Activated CD4-positive, alpha-beta memory T cell treated with anti-CD3 and anti-CD28 coated beads for 36 hours (primary cell): Measurements from ENCODE around the gene RTCB. TPM values are rescaled to one million over a fixed set of nuclear protein-coding genes. Genes with fewer than 3 reads are reported as not detected.
"Not testable (repeated sequence)": the region's sequence is repeated elsewhere in the genome, so short reads cannot be mapped to it uniquely, and the experiment has no call there.

Experiments
- CTCF ChIA-PET: fragments of 350-600 bp; sonication (Branson Sonifier 250); formaldehyde crosslinking; loops from one replicate; lab custom pipeline; 2021; ENCODE audit warnings: antibody characterized with exemption, inconsistent platforms; lab: Charles Lee
- POLR2A ChIA-PET: fragments of 350-600 bp; sonication (Branson Sonifier 250); formaldehyde crosslinking; loops from one replicate; lab custom pipeline; 2021; ENCODE audit warnings: antibody characterized with exemption; lab: Charles Lee
- DNase-seq: peaks from one replicate; pipeline ENCODE4 v3.0.0-alpha.2; 2020
- H3K27ac Mint-ChIP-seq: one replicate; pipeline ENCODE4 v1.8.0; 2021; ENCODE audit warnings: mixed read lengths
- H3K27me3 Mint-ChIP-seq: one replicate; pipeline ENCODE4 v1.8.0; 2021; ENCODE audit warnings: mixed read lengths
- H3K36me3 Mint-ChIP-seq: one replicate; pipeline ENCODE4 v1.8.0; 2021; ENCODE audit warnings: mixed read lengths
- H3K4me1 Mint-ChIP-seq: one replicate; pipeline ENCODE4 v1.8.0; 2021; ENCODE audit warnings: low read depth, mixed read lengths
- H3K4me3 Mint-ChIP-seq: one replicate; pipeline ENCODE4 v1.8.0; 2021; ENCODE audit warnings: mild to moderate bottlenecking, mixed read lengths
- H3K9me3 Mint-ChIP-seq: one replicate; pipeline ENCODE4 v1.8.0; 2021; ENCODE audit warnings: mixed read lengths
- intact Hi-C: fragments of 100-400 bp; cut with micrococcal nuclease; formaldehyde crosslinking; loops from one replicate; pipeline ENCODE4 v1.15.1; 2023
- total RNA-seq, 2 experiments: library from RNA; stranded (reverse); gene quantifications; one replicate each; pipeline ENCODE4 v1.2.3, GENCODE V29; 2021

Gene RTCB
- total RNA-seq, 2 experiments from 2014 or later = 87.0 to 87.7 TPM

- no peak overlapping the region for H3K4me3 Mint-ChIP-seq
- no peak overlapping the region for H3K27ac Mint-ChIP-seq
- intact Hi-C loops = no loop called here
- peaks cover 3% of the 10 kb centered on the region for H3K27me3 Mint-ChIP-seq
- no peaks in the 10 kb centered on the region for H3K36me3 Mint-ChIP-seq
- CTCF ChIA-PET = interaction anchor here (0.8 kb wide), 1 partner anchor 147 kb away, joined by 3 read pairs; no protein-coding TSS in a partner anchor
- POLR2A ChIA-PET = no interaction called here
- peaks cover 4% of the 10 kb centered on the region for H3K9me3 Mint-ChIP-seq
- no peak for DNase-seq
- no peaks in the 10 kb centered on the region for H3K4me1 Mint-ChIP-seq
Measured at GRCh38 chr22:32353840-32354239, 58.2 kb downstream of the RTCB start.

GRCh38 chr22:32353292-32353691 is 58.8 kb downstream of the RTCB start:
- peaks cover 3% of the 10 kb centered on the region for H3K27me3 Mint-ChIP-seq
- POLR2A ChIA-PET = no interaction called here
- H3K4me1 Mint-ChIP-seq = no peaks in the 10 kb centered on the region
- no peak overlapping the region for H3K27ac Mint-ChIP-seq
- H3K9me3 Mint-ChIP-seq = peaks cover 4% of the 10 kb centered on the region
- H3K4me3 Mint-ChIP-seq = no peak overlapping the region
- DNase-seq = no peak
- no peaks in the 10 kb centered on the region for H3K36me3 Mint-ChIP-seq
- CTCF ChIA-PET = no interaction called here
- intact Hi-C loops = no loop called here

- peaks cover 3% of the 10 kb centered on the region for H3K27me3 Mint-ChIP-seq
- H3K4me3 Mint-ChIP-seq = no peak overlapping the region
- H3K4me1 Mint-ChIP-seq = no peaks in the 10 kb centered on the region
- no peaks in the 10 kb centered on the region for H3K36me3 Mint-ChIP-seq
- ChIA-PET POLR2A (no interaction called here), CTCF (no interaction called here)
- intact Hi-C loops = no loop called here
- H3K9me3 Mint-ChIP-seq = peaks cover 4% of the 10 kb centered on the region
- H3K27ac Mint-ChIP-seq = no peak overlapping the region
- no peak for DNase-seq
Measured at GRCh38 chr22:32352681-32353080, 59.4 kb downstream of the RTCB start.

GRCh38 chr22:32351875-32352274 is 60.2 kb downstream of the RTCB start:
- H3K27me3 Mint-ChIP-seq, H3K4me3 Mint-ChIP-seq, intact Hi-C loops, DNase-seq, H3K9me3 Mint-ChIP-seq, POLR2A ChIA-PET, H3K4me1 Mint-ChIP-seq, H3K36me3 Mint-ChIP-seq, H3K27ac Mint-ChIP-seq: not testable (repeated sequence)
- CTCF ChIA-PET = interaction anchor here (1.0 kb wide), 1 partner anchor 15 kb away, joined by 3 read pairs; no protein-coding TSS in a partner anchor

GRCh38 chr22:32348031-32348611 is 63.9 kb downstream of the RTCB start:
- intact Hi-C loops = no loop called here

GRCh38 chr22:32343941-32344340 is 68.1 kb downstream of the RTCB start:
- H3K27ac Mint-ChIP-seq = no peak overlapping the region
- H3K27me3 Mint-ChIP-seq = peaks cover 27% of the 10 kb centered on the region
- no peaks in the 10 kb centered on the region for H3K36me3 Mint-ChIP-seq
- no peak for DNase-seq
- intact Hi-C loops = no loop called here
- ChIA-PET CTCF (no interaction called here), POLR2A (no interaction called here)
- no peaks in the 10 kb centered on the region for H3K4me1 Mint-ChIP-seq
- H3K9me3 Mint-ChIP-seq = peaks cover 3% of the 10 kb centered on the region
- no peak overlapping the region for H3K4me3 Mint-ChIP-seq

More at GRCh38 chr22:32348031-32348611, 63.9 kb downstream of the RTCB start:
- H3K27ac Mint-ChIP-seq = no peak overlapping the region
- no peaks in the 10 kb centered on the region for H3K4me1 Mint-ChIP-seq
- H3K4me3 Mint-ChIP-seq = no peak overlapping the region
- peaks cover 7% of the 10 kb centered on the region for H3K9me3 Mint-ChIP-seq
- ChIA-PET CTCF (interaction anchor here (0.6 kb wide), 1 partner anchor 41 kb away, joined by 3 read pairs; no protein-coding TSS in a partner anchor), POLR2A (no interaction called here)
- DNase-seq = no peak
- no peaks in the 10 kb centered on the region for H3K36me3 Mint-ChIP-seq
- H3K27me3 Mint-ChIP-seq = peaks cover 13% of the 10 kb centered on the region

GRCh38 chr22:32342977-32343376 is 69.1 kb downstream of the RTCB start:
- Mint-ChIP-seq H3K27ac (no peak overlapping the region), H3K36me3 (no peaks in the 10 kb centered on the region), H3K4me3 (no peak overlapping the region), H3K4me1 (no peaks in the 10 kb centered on the region), H3K27me3 (peaks cover 29% of the 10 kb centered on the region), H3K9me3 (peaks cover 3% of the 10 kb centered on the region)
- POLR2A ChIA-PET = no interaction called here
- intact Hi-C loops = no loop called here
- no peak for DNase-seq
- CTCF ChIA-PET = no interaction called here

- Mint-ChIP-seq H3K4me3 (no peak overlapping the region), H3K27ac (no peak overlapping the region), H3K27me3 (peaks cover 30% of the 10 kb centered on the region), H3K4me1 (no peaks in the 10 kb centered on the region), H3K36me3 (no peaks in the 10 kb centered on the region), H3K9me3 (no peaks in the 10 kb centered on the region)
- ChIA-PET POLR2A (no interaction called here), CTCF (no interaction called here)
- intact Hi-C loops = no loop called here
- no peak for DNase-seq
Measured at GRCh38 chr22:32341122-32341740, 70.8 kb downstream of the RTCB start.

GRCh38 chr22:32340411-32340810 is 71.6 kb downstream of the RTCB start:
- no peaks in the 10 kb centered on the region for H3K9me3 Mint-ChIP-seq
- DNase-seq = no peak
- no peaks in the 10 kb centered on the region for H3K4me1 Mint-ChIP-seq
- peaks cover 29% of the 10 kb centered on the region for H3K27me3 Mint-ChIP-seq
- intact Hi-C loops = no loop called here
- POLR2A ChIA-PET = no interaction called here
- CTCF ChIA-PET = no interaction called here
- no peaks in the 10 kb centered on the region for H3K36me3 Mint-ChIP-seq
- H3K27ac Mint-ChIP-seq = no peak overlapping the region
- H3K4me3 Mint-ChIP-seq = no peak overlapping the region

- no peak for DNase-seq
- Mint-ChIP-seq H3K4me3 (no peak overlapping the region), H3K4me1 (no peaks in the 10 kb centered on the region), H3K9me3 (no peaks in the 10 kb centered on the region), H3K27ac (no peak overlapping the region), H3K27me3 (peaks cover 30% of the 10 kb centered on the region), H3K36me3 (no peaks in the 10 kb centered on the region)
- ChIA-PET CTCF (no interaction called here), POLR2A (no interaction called here)
- intact Hi-C loops = no loop called here
Measured at GRCh38 chr22:32339190-32340012, 72.6 kb downstream of the RTCB start.

- no peak overlapping the region for H3K4me3 Mint-ChIP-seq
- intact Hi-C loops = no loop called here
- H3K36me3 Mint-ChIP-seq = no peaks in the 10 kb centered on the region
- no peak overlapping the region for H3K27ac Mint-ChIP-seq
- ChIA-PET CTCF (no interaction called here), POLR2A (no interaction called here)
- peaks cover 33% of the 10 kb centered on the region for H3K27me3 Mint-ChIP-seq
- no peaks in the 10 kb centered on the region for H3K9me3 Mint-ChIP-seq
- H3K4me1 Mint-ChIP-seq = no peaks in the 10 kb centered on the region
- DNase-seq = no peak
Measured at GRCh38 chr22:32338757-32339156, 73.3 kb downstream of the RTCB start.
